ENCODE data around the gene TIMM17B.

DNA sequence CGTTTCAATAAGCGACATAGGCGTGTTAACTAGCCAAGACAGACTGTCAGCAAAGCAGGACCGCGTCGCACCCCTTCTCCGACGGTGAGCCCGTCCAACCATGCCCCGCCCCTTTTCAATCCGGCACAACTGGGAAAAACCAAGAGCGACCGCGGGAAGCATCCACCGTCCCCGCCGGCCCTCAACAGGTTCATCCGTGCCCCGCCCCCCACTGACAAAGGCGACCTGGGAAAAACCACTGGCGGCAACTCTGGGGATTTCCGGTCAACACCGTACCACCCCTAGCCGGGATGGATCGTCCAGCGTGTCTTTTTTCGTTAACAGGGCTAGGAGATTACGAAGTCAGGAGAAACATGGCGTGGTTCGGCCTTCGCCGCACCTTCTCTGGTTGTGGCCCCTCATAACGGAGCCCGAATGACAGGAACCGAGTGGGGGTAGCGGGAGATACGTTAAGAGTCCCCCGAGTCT is 377 bp downstream of the TIMM17B start:
- TF ChIP-seq, protein P1, sequence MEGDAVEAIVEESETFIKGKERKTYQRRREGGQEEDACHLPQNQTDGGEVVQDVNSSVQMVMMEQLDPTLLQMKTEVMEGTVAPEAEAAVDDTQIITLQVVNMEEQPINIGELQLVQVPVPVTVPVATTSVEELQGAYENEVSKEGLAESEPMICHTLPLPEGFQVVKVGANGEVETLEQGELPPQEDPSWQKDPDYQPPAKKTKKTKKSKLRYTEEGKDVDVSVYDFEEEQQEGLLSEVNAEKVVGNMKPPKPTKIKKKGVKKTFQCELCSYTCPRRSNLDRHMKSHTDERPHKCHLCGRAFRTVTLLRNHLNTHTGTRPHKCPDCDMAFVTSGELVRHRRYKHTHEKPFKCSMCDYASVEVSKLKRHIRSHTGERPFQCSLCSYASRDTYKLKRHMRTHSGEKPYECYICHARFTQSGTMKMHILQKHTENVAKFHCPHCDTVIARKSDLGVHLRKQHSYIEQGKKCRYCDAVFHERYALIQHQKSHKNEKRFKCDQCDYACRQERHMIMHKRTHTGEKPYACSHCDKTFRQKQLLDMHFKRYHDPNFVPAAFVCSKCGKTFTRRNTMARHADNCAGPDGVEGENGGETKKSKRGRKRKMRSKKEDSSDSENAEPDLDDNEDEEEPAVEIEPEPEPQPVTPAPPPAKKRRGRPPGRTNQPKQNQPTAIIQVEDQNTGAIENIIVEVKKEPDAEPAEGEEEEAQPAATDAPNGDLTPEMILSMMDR (IDR thresholded peaks at IDR 0.05; ENCODE audit: poor library complexity), result no peak
- TF ChIP-seq EZH2 (IDR thresholded peaks at IDR 0.05; ENCODE audit: borderline replicate concordance), result no peak
